Measurements from ENCODE around the gene LMF2.

LMF2 gene

DNA sequence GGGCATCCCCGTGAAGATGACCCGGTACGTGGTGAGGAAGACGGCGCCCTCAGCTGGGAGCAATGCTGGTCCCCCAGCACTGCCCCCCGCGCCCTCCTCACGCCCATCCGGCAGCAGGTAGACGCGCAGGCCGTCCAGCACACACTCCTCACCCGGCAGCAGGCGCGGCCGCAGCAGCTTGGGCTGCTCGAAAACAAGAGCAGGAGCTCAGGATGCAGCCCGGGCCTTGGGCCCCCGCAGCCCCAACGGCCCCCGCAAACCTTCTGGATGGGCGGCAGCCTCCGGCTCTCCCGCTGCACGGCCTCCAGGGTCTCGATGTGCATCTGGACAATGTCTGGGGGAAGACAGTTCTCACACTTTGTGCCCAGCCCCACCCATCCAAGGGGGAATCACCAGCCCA is 46.0 kb downstream of the LMF2 start:
- no peak for DNase-seq

DNA sequence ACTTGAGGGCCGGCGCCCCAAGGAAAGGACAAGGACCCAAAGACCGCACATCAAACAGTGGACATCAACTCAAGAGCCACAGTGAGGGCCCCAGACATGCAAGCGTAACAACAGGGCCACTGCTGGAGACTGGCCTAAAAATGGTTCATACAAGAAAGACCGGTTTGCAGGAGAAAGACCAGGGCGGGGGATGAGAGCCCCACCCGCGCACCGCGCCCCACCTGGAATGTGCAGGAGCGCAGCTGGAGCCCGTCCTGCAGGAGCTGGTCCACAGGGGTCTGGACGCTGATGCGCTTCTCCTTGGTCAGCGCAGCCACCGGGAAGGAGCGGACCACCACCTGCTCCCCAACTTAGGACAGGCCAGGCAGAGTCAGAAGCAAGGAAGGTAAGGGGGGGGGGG is 46.6 kb downstream of the LMF2 start:
- no peak for DNase-seq

DNA sequence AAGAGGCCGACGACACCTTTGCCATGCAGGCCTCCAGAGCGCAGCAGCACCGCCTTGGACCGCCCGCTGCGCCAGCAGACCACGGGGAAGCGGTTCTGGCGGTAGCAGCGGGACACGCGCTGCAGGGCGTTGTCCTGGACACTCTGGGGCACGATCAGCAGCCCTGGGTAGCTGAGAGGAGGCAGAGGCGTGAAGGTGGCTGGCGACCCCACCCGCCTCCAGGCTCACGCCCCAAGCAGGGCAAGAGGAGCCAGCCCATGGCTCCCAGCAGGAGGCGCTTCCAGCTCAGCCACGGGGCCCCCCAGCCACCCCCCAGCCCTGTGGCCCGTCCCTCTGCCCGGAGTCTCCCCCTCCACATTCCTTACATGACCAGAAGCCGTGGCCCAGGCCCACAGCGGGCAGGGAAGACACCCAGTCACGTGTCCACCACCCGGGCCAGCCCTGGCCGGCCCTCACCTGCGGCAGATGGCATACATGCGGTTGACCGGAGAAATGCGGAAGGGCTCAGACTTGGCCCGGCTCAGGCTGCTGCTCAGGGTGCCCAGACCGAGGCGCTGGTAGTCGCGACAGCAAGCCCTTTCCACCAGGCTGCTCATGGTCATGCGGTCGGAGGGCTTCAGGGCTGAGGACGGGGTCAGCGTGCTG is 47.9 kb downstream of the LMF2 start:
- DNase-seq, result no peak

DNA sequence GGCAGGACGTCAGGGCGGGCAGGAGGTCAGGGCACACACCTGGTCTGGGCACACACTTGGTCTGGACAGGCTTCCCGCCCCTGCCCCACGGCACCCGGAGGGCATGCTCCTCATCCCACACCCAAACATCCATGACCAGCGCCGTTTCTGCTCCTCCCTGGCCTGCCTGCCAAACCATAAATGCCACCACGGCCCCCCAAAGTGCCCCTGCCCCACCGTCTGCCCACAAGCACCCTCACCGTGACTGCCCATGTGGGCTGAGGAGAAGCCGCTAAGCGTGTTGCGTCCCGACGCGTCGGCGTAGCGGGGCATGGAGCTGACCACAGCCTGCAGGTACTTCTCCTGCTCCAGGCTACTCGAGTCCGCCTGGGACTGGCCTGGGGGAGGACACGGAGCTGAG is 48.5 kb downstream of the LMF2 start:
- no peak for DNase-seq

DNA sequence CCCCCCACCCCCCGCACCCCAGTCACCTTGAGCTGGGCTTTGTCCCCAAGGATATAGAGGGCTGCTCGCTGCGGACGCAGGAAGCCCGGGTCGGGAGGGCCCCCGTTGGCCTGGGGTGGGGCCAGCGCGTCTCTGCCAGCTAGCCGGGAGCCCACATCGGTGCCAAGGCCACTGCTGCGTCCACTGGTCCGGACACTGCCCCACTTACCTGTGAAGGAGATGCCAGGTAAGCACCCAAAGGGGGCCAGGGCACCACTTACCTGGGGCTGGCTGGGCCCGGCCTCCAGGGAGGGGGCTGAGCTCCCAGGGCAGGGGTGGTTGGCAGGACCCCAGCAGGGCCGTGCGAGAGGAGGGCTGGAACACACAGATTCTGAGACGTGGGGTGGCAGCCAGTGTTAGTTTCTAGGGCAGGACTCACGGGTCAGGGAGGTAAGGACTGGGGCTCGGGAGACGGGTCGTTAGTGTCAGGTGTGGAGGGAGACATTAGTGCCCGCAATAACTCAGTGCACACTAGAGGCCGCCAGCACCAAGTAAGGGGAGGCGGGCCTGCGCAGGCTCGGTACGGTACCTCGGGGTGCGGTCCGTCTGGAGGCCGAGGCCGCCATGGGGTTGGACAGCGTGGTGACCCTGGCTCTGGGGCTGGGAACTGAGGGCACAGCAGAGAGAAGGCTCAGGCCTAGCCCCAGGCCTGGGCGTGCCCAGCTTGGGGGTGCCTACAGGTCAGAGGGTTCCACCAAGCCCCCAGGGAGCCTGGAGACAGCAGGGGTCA is 50.9 kb downstream of the LMF2 start:
- DNase-seq, result no peak

DNA sequence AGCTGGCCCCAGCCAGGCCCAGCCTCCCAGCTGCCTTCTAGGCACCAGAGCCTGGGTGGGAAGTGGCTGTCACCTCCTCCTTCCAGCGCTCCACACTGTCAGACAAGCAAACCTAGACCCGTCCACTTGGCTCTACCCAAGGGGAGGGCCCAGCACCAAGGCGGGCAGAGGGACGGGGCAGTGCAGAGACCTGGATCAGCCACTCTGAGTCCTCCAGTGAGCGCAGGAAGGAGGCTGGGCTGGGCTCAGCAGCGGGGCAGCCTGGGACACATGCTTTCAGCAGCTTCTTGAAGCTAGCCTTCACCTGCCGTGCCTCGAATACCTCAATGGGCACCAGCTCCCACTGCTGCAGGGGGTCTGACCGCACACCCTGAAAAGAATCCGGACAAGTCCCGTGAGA is 51.5 kb downstream of the LMF2 start:
- DNase-seq, result no peak

DNA sequence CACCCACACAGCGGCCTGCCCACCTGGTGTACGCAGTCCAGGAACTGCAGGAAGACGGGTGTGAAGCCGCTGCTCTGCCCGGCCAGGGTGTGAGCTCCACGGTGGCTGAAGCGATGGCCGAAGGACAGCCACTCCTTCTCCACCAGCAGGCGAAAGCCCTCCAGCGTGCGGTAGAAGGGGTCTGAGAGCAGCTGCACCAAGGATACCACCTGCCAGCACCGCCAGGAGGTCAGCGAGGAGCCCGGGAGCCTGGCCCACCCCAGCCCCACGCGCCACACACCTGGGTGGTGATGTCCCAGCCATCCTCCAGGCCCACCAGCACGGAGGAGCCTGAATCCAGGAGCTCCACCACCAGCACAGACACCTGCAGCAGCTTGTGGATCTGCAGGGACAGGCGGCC is 52.3 kb downstream of the LMF2 start:
- no peak for DNase-seq

DNA sequence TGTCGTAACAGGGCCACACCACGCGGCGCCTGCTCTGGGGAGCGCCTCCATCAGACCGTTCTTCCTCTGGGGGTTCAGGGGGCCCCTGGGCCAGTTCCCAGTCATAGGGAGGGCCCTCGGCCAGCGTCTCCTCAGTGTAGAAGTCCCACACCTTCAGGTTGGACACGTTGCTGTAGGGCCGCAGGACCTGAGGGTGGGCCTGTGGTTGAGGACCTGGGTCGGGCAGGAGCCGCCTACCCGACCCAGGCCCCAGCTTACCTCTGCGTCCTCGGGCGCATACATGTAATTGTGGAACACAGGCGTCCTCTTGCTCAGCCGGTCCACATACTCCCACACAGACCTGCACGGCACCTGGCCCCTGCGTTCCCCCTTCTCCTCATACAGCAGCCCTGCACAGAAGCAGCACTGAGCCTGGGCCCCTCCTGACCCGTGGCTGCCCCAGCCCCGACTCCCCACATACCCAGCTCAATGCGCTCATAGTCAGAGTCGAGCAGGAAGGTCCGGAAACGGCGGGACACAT is 52.9 kb downstream of the LMF2 start:
- DNase-seq, result no peak
